Chondrocyte (in vitro differentiated cells): ENCODE data around the gene CLCN4. TPM values are rescaled to one million over a fixed set of nuclear protein-coding genes. Genes with fewer than 3 reads are reported as not detected.

Source experiments
- DNase-seq: peaks from one replicate; pipeline ENCODE4 v3.0.0; 2021; ENCODE audit warnings: mixed read lengths, low spot score
- H3K27ac Mint-ChIP-seq: one replicate; pipeline ENCODE4 v1.8.0; 2021; ENCODE audit warnings: mild to moderate bottlenecking, moderate library complexity, mixed read lengths; ENCODE audit not compliant: unreplicated experiment
- H3K27me3 Mint-ChIP-seq: 2 replicates; pipeline ENCODE4 v1.8.0; 2021; ENCODE audit warnings: low read depth, mixed read lengths
- H3K36me3 Mint-ChIP-seq: 2 replicates; pipeline ENCODE4 v1.8.0; 2021; ENCODE audit warnings: low read depth, mixed read lengths
- H3K4me1 Mint-ChIP-seq: 2 replicates; pipeline ENCODE4 v1.8.0; 2021; ENCODE audit warnings: low read depth, mild to moderate bottlenecking, mixed read lengths
- H3K4me3 Mint-ChIP-seq: one replicate; pipeline ENCODE4 v1.8.0; 2021; ENCODE audit warnings: mild to moderate bottlenecking, moderate library complexity, mixed read lengths; ENCODE audit not compliant: unreplicated experiment
- H3K9me3 Mint-ChIP-seq: 2 replicates; pipeline ENCODE4 v1.8.0; 2021; ENCODE audit warnings: low read depth, mixed read lengths
- CTCF ChIP-seq: fragments of 200-600 bp; sonication (generic); IDR thresholded peaks from 2 replicates; pipeline ENCODE4 v1.5.0; 2021; ENCODE audit warnings: antibody characterized with exemption, mild to moderate bottlenecking, moderate library complexity
- total RNA-seq: library from RNA; stranded (reverse); gene quantifications from 3 replicates; pipeline ENCODE4 v1.2.1, GENCODE V29; 2021

Gene CLCN4
- total RNA-seq, 1 donor from 2014 or later: 2.2 TPM

- TF ChIP-seq CTCF: peak; percentile 88
- Mint-ChIP-seq H3K4me1 (peaks cover 12% of the 10 kb centered on the region), H3K36me3 (no peaks in the 10 kb centered on the region), H3K27ac (peak overlapping the region; percentile 59), H3K4me3 (no peak overlapping the region), H3K9me3 (no peaks in the 10 kb centered on the region), H3K27me3 (no peaks in the 10 kb centered on the region)
- DNase-seq: no peak
Measured at GRCh38 chrX:10189317-10190268, 32.8 kb downstream of the CLCN4 start.

GRCh38 chrX:10190367-10190766 lies 33.6 kb downstream of the CLCN4 start:
- TF ChIP-seq CTCF: peak; percentile 77
- H3K4me3 Mint-ChIP-seq: no peak overlapping the region
- no peak for DNase-seq
- peaks cover under 1% of the 10 kb centered on the region for H3K9me3 Mint-ChIP-seq
- H3K36me3 Mint-ChIP-seq: no peaks in the 10 kb centered on the region
- H3K4me1 Mint-ChIP-seq: peaks cover 12% of the 10 kb centered on the region
- H3K27me3 Mint-ChIP-seq: no peaks in the 10 kb centered on the region
- H3K27ac Mint-ChIP-seq: peak overlapping the region; percentile 59

DNA sequence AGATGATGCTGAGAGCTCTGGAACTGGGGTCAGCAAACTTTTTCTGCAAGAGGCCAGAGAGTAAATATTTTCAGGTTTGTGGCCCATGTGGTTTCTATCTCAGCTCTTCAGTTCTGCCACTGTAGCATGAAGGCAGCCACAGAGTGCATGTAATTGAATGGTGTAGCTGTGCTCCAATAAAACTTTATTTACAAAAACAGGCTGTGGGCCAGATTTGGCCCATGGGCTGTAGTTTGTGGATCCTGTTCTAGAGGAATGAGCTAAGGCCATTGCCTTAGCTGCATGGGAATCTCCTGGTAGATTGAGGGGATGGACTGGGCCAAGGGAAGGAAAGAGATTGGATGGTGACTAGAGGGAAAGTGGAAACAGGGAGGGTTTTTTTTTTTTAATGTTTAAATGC lies 36.8 kb downstream of the CLCN4 start:
- H3K4me3 Mint-ChIP-seq: no peak overlapping the region
- no peak overlapping the region for H3K27ac Mint-ChIP-seq
- no peaks in the 10 kb centered on the region for H3K36me3 Mint-ChIP-seq
- H3K4me1 Mint-ChIP-seq: peaks cover 12% of the 10 kb centered on the region
- no peak for TF ChIP-seq CTCF
- H3K27me3 Mint-ChIP-seq: no peaks in the 10 kb centered on the region
- peaks cover 8% of the 10 kb centered on the region for H3K9me3 Mint-ChIP-seq
- DNase-seq: no peak

DNA sequence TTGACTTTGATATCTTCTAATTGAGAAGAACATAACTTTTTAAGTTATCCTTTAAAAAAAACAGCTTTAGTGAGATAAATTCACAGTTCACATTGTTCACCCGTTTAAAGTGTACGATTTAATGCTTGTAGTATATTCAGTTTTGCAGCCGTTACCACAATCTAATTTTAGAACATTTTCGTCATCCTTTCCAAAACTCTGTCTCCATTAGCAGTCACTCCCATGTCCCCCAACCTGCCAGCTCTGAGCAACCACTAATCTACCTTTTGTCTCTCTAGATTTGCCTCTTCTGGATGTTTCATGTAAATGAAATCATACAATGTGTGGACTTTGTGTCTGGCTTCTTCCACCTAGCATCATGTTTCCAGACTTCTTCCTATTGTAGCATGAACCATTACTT lies 38.6 kb downstream of the CLCN4 start:
- H3K9me3 Mint-ChIP-seq: peaks cover 8% of the 10 kb centered on the region
- no peak for DNase-seq
- no peak overlapping the region for H3K27ac Mint-ChIP-seq
- no peak overlapping the region for H3K4me3 Mint-ChIP-seq
- no peak for TF ChIP-seq CTCF
- peaks cover 4% of the 10 kb centered on the region for H3K4me1 Mint-ChIP-seq
- H3K36me3 Mint-ChIP-seq: no peaks in the 10 kb centered on the region
- H3K27me3 Mint-ChIP-seq: no peaks in the 10 kb centered on the region

- Mint-ChIP-seq H3K4me1 (peaks cover 2% of the 10 kb centered on the region), H3K27ac (no peak overlapping the region), H3K27me3 (no peaks in the 10 kb centered on the region), H3K36me3 (no peaks in the 10 kb centered on the region), H3K4me3 (no peak overlapping the region), H3K9me3 (peaks cover 8% of the 10 kb centered on the region)
- DNase-seq: no peak
- no peak for TF ChIP-seq CTCF
Measured at GRCh38 chrX:10195947-10196346, 39.2 kb downstream of the CLCN4 start.
